ENCODE measurements around the gene EGFLAM. TPM values are rescaled to one million over a fixed set of nuclear protein-coding genes. Genes with fewer than 3 reads are reported as not detected.

EGFLAM gene
- polyA plus RNA-seq, 1 donor from 2014 or later, result not detected

- Mint-ChIP-seq H3K4me3 (no peak overlapping the region), H3K9me3 (peaks cover 0 to 2% (median 0%) of the 10 kb centered on the region in 3 donors), H3K4me1 (no peaks in the 10 kb centered on the region), H3K27me3 (peaks cover 4% of the 10 kb centered on the region), H3K36me3 (no peaks in the 10 kb centered on the region), H3K27ac (no peak overlapping the region)
Measured at GRCh38 chr5:38367966-38368365, 109.6 kb downstream of the EGFLAM start.

GRCh38 chr5:38369692-38370091, 111.3 kb downstream of the EGFLAM start:
- Mint-ChIP-seq H3K4me1 (no peaks in the 10 kb centered on the region), H3K36me3 (no peaks in the 10 kb centered on the region), H3K9me3 (peaks cover 1 to 3% (median 2%) of the 10 kb centered on the region in 3 donors), H3K4me3 (no peak overlapping the region), H3K27me3 (peaks cover 1% of the 10 kb centered on the region), H3K27ac (no peak overlapping the region)

GRCh38 chr5:38370358-38371100, 112.2 kb downstream of the EGFLAM start:
- Mint-ChIP-seq H3K27me3 (peaks cover 1% of the 10 kb centered on the region), H3K9me3 (peaks cover 1 to 3% (median 2%) of the 10 kb centered on the region in 3 donors), H3K4me3 (no peak overlapping the region), H3K27ac (no peak overlapping the region), H3K36me3 (no peaks in the 10 kb centered on the region), H3K4me1 (no peaks in the 10 kb centered on the region)

GRCh38 chr5:38371596-38371995, 113.2 kb downstream of the EGFLAM start:
- H3K36me3 Mint-ChIP-seq, result no peaks in the 10 kb centered on the region
- H3K9me3 Mint-ChIP-seq, result peaks cover 1 to 3% (median 2%) of the 10 kb centered on the region in 3 donors
- no peak overlapping the region for H3K4me3 Mint-ChIP-seq
- peaks cover 5% of the 10 kb centered on the region for H3K27me3 Mint-ChIP-seq
- H3K27ac Mint-ChIP-seq, result no peak overlapping the region
- no peaks in the 10 kb centered on the region for H3K4me1 Mint-ChIP-seq

GRCh38 chr5:38373743-38374142, 115.4 kb downstream of the EGFLAM start:
- Mint-ChIP-seq H3K27me3 (peaks cover 7% of the 10 kb centered on the region), H3K4me3 (no peak overlapping the region), H3K9me3 (peaks cover 1 to 3% (median 2%) of the 10 kb centered on the region in 3 donors), H3K27ac (no peak overlapping the region), H3K36me3 (no peaks in the 10 kb centered on the region), H3K4me1 (no peaks in the 10 kb centered on the region)

- Mint-ChIP-seq H3K4me1 (no peaks in the 10 kb centered on the region), H3K27ac (no peak overlapping the region), H3K9me3 (peaks cover 1 to 3% (median 2%) of the 10 kb centered on the region in 3 donors), H3K27me3 (peaks cover 14% of the 10 kb centered on the region), H3K36me3 (no peaks in the 10 kb centered on the region), H3K4me3 (no peak overlapping the region)
Measured at GRCh38 chr5:38375423-38375822, 117.1 kb downstream of the EGFLAM start.

GRCh38 chr5:38376404-38376803, 118.0 kb downstream of the EGFLAM start:
- H3K9me3 Mint-ChIP-seq, result peaks cover 1 to 3% (median 2%) of the 10 kb centered on the region in 3 donors
- H3K4me3 Mint-ChIP-seq, result no peak overlapping the region
- no peak overlapping the region for H3K27ac Mint-ChIP-seq
- no peaks in the 10 kb centered on the region for H3K36me3 Mint-ChIP-seq
- H3K27me3 Mint-ChIP-seq, result peaks cover 14% of the 10 kb centered on the region
- no peaks in the 10 kb centered on the region for H3K4me1 Mint-ChIP-seq

- H3K27me3 Mint-ChIP-seq, result peaks cover 16% of the 10 kb centered on the region
- no peak overlapping the region for H3K27ac Mint-ChIP-seq
- H3K4me3 Mint-ChIP-seq, result no peak overlapping the region
- no peaks in the 10 kb centered on the region for H3K4me1 Mint-ChIP-seq
- H3K9me3 Mint-ChIP-seq, result peaks cover 0 to 3% (median 1%) of the 10 kb centered on the region in 3 donors
- H3K36me3 Mint-ChIP-seq, result no peaks in the 10 kb centered on the region
Measured at GRCh38 chr5:38378579-38378978, 120.2 kb downstream of the EGFLAM start.

- peaks cover 16% of the 10 kb centered on the region for H3K27me3 Mint-ChIP-seq
- H3K4me3 Mint-ChIP-seq, result no peak overlapping the region
- H3K9me3 Mint-ChIP-seq, result no peaks in the 10 kb centered on the region
Measured at GRCh38 chr5:38379350-38379937, 121.1 kb downstream of the EGFLAM start.

GRCh38 chr5:38380537-38380936, 122.2 kb downstream of the EGFLAM start:
- Mint-ChIP-seq H3K9me3 (no peaks in the 10 kb centered on the region), H3K36me3 (no peaks in the 10 kb centered on the region), H3K27me3 (peaks cover 16% of the 10 kb centered on the region), H3K4me1 (no peaks in the 10 kb centered on the region), H3K4me3 (no peak overlapping the region), H3K27ac (no peak overlapping the region)

More at GRCh38 chr5:38379350-38379937, 121.1 kb downstream of the EGFLAM start:
- no peak overlapping the region for H3K27ac Mint-ChIP-seq
- no peaks in the 10 kb centered on the region for H3K4me1 Mint-ChIP-seq
- H3K36me3 Mint-ChIP-seq, result no peaks in the 10 kb centered on the region

GRCh38 chr5:38381361-38381760, 123.0 kb downstream of the EGFLAM start:
- Mint-ChIP-seq H3K4me1 (no peaks in the 10 kb centered on the region), H3K9me3 (no peaks in the 10 kb centered on the region), H3K27ac (no peak overlapping the region), H3K36me3 (no peaks in the 10 kb centered on the region), H3K4me3 (no peak overlapping the region), H3K27me3 (peaks cover 15% of the 10 kb centered on the region)

GRCh38 chr5:38382898-38383297, 124.5 kb downstream of the EGFLAM start:
- peaks cover 10% of the 10 kb centered on the region for H3K27me3 Mint-ChIP-seq
- H3K4me1 Mint-ChIP-seq, result no peaks in the 10 kb centered on the region
- no peaks in the 10 kb centered on the region for H3K9me3 Mint-ChIP-seq
- H3K27ac Mint-ChIP-seq, result no peak overlapping the region
- no peaks in the 10 kb centered on the region for H3K36me3 Mint-ChIP-seq
- H3K4me3 Mint-ChIP-seq, result no peak overlapping the region

- Mint-ChIP-seq H3K4me1 (no peaks in the 10 kb centered on the region), H3K36me3 (no peaks in the 10 kb centered on the region), H3K27me3 (peaks cover 10% of the 10 kb centered on the region), H3K4me3 (no peak overlapping the region), H3K27ac (no peak overlapping the region), H3K9me3 (no peaks in the 10 kb centered on the region)
Measured at GRCh38 chr5:38383701-38384100, 125.3 kb downstream of the EGFLAM start.

GRCh38 chr5:38384396-38384795, 126.0 kb downstream of the EGFLAM start:
- Mint-ChIP-seq H3K36me3 (no peaks in the 10 kb centered on the region), H3K9me3 (no peaks in the 10 kb centered on the region)

GRCh38 chr5:38387161-38387560, 128.8 kb downstream of the EGFLAM start:
- H3K27me3 Mint-ChIP-seq, result peaks cover 6% of the 10 kb centered on the region
- no peaks in the 10 kb centered on the region for H3K4me1 Mint-ChIP-seq
- H3K27ac Mint-ChIP-seq, result no peak overlapping the region
- no peaks in the 10 kb centered on the region for H3K36me3 Mint-ChIP-seq
- no peak overlapping the region for H3K4me3 Mint-ChIP-seq
- H3K9me3 Mint-ChIP-seq, result peaks cover 0 to 2% (median 2%) of the 10 kb centered on the region in 3 donors

More at GRCh38 chr5:38384396-38384795, 126.0 kb downstream of the EGFLAM start:
- H3K27ac Mint-ChIP-seq, result no peak overlapping the region
- H3K4me3 Mint-ChIP-seq, result no peak overlapping the region
- peaks cover 5% of the 10 kb centered on the region for H3K27me3 Mint-ChIP-seq
- H3K4me1 Mint-ChIP-seq, result no peaks in the 10 kb centered on the region

GRCh38 chr5:38393636-38394035, 135.3 kb downstream of the EGFLAM start:
- no peaks in the 10 kb centered on the region for H3K4me1 Mint-ChIP-seq

More at GRCh38 chr5:38393636-38394035, 135.3 kb downstream of the EGFLAM start:
- Mint-ChIP-seq H3K27me3 (peaks cover 4% of the 10 kb centered on the region), H3K27ac (no peak overlapping the region), H3K36me3 (no peaks in the 10 kb centered on the region), H3K4me3 (no peak overlapping the region), H3K9me3 (peaks cover 3 to 5% (median 3%) of the 10 kb centered on the region in 3 donors)

Data from IgD-negative memory B cell (primary cell).